HepG2 (cell line): ENCODE data around the gene HPS1. TPM values are rescaled to one million over a fixed set of nuclear protein-coding genes. Genes with fewer than 3 reads are reported as not detected.

Source experiments
- ATF5 ChIP-seq: sonication (generic); formaldehyde crosslinking; IDR thresholded peaks from 2 replicates; pipeline ENCODE4 v1.4.0; 2020; ENCODE audit warnings: mild to moderate bottlenecking, low read depth, missing genetic modification reagents
- ATRX ChIP-seq: sonication (generic); formaldehyde crosslinking; IDR thresholded peaks from 2 replicates; pipeline ENCODE4 v1.4.0; 2020; ENCODE audit warnings: missing genetic modification reagents, borderline replicate concordance
- CAMTA2 ChIP-seq: sonication (generic); formaldehyde crosslinking; IDR thresholded peaks from 2 replicates; pipeline ENCODE4 v1.4.0; 2020; ENCODE audit warnings: mild to moderate bottlenecking, missing genetic modification reagents, borderline replicate concordance
- HINFP ChIP-seq: sonication (generic); formaldehyde crosslinking; IDR thresholded peaks from 2 replicates; pipeline ENCODE4 v1.4.0; 2020; ENCODE audit warnings: low read depth, mild to moderate bottlenecking, missing genetic modification reagents
- KDM5B ChIP-seq: sonication (generic); formaldehyde crosslinking; IDR thresholded peaks from 2 replicates; pipeline ENCODE4 v1.4.0; 2020; ENCODE audit warnings: missing genetic modification reagents, mild to moderate bottlenecking, borderline replicate concordance
- MLLT10 ChIP-seq: sonication (generic); formaldehyde crosslinking; IDR thresholded peaks from 2 replicates; pipeline ENCODE4 v1.4.0; 2020; ENCODE audit warnings: missing genetic modification reagents
- TCF7L2 ChIP-seq: IDR thresholded peaks from 2 replicates; pipeline ENCODE4 v1.6.1; 2011; ENCODE audit warnings: mild to moderate bottlenecking, low read depth, low read length, moderate library complexity
- TGIF2 ChIP-seq: IDR thresholded peaks from 2 replicates; pipeline ENCODE4 v1.6.1; 2016; ENCODE audit warnings: control low read depth, missing compliant biosample characterization
- ZNF263 ChIP-seq: sonication (generic); formaldehyde crosslinking; IDR thresholded peaks from 2 replicates; pipeline ENCODE4 v1.4.0; 2020; ENCODE audit warnings: missing genetic modification reagents
- ZNF296 ChIP-seq: sonication (generic); formaldehyde crosslinking; conservative IDR thresholded peaks from 2 replicates; pipeline ENCODE4 v1.5.0; 2020; ENCODE audit warnings: mild to moderate bottlenecking, missing genetic modification reagents
- ZNF354B ChIP-seq: sonication (generic); formaldehyde crosslinking; IDR thresholded peaks from 2 replicates; pipeline ENCODE4 v1.8.0; 2022; ENCODE audit warnings: mild to moderate bottlenecking, missing genetic modification reagents
- ZNF83 ChIP-seq: sonication (generic); formaldehyde crosslinking; IDR thresholded peaks from 2 replicates; pipeline ENCODE4 v1.4.0; 2020; ENCODE audit warnings: missing genetic modification reagents, mild to moderate bottlenecking, borderline replicate concordance
- ZSCAN9 ChIP-seq: IDR thresholded peaks from 2 replicates; pipeline ENCODE4 v1.6.1; 2016; ENCODE audit warnings: borderline replicate concordance
- polyA plus RNA-seq, 8 experiments: library from polyadenylated mRNA; depleted of rRNA in 3 of 8; stranded (reverse) in 7 of 8; unstranded in 1 of 8; fragments of >200 nt; fragmentation: Illumina TruSeq in 4 of 8; extraction: Trizol in 4 of 8; gene quantifications; 2 replicates each; pipeline versions ENCODE4 v1.2.1 to v1.2.3, GENCODE V29; 2011 to 2016; ENCODE audit warnings: low read depth in 4 of 8, missing spikeins in 1 of 8, mixed read lengths in 1 of 8; ENCODE audit not compliant: insufficient read depth in 1 of 8
- total RNA-seq, 5 experiments: library from RNA; depleted of rRNA; stranded (reverse); fragments of >200 nt; fragmentation: Illumina TruSeq; extraction: Trizol; gene quantifications; 2 replicates each; pipeline ENCODE4 v1.2.3, GENCODE V29; 2016; ENCODE audit warnings: low read depth in 1 of 5
- TF ChIP-seq, protein P1 (sequence below): IDR thresholded peaks from 2 replicates; pipeline ENCODE4 v1.6.1; 2016; ENCODE audit warnings: low read depth, borderline replicate concordance
- TF ChIP-seq, protein P2 (sequence below): sonication (generic); formaldehyde crosslinking; IDR thresholded peaks from 2 replicates; pipeline ENCODE4 v1.4.0; 2020; ENCODE audit warnings: missing genetic modification reagents, borderline replicate concordance
- TF ChIP-seq, protein P3 (sequence below): sonication (generic); formaldehyde crosslinking; IDR thresholded peaks from 2 replicates; pipeline ENCODE4 v1.5.0; 2020; ENCODE audit warnings: mild to moderate bottlenecking, missing genetic modification reagents, borderline replicate concordance
- TF ChIP-seq, protein P4 (sequence below): sonication (generic); formaldehyde crosslinking; conservative IDR thresholded peaks from 2 replicates; pipeline ENCODE4 v1.4.0; 2020; ENCODE audit warnings: missing genetic modification reagents
- TF ChIP-seq, protein P5 (sequence below): sonication (generic); formaldehyde crosslinking; IDR thresholded peaks from 2 replicates; pipeline ENCODE4 v1.5.1; 2020; ENCODE audit warnings: mild to moderate bottlenecking, missing genetic modification reagents, borderline replicate concordance

The HPS1 gene
- total and polyA plus RNA-seq, 2 of the 13 experiments (the other 11 are each of a cell fraction or from before 2014, with no cell fraction given), result 24.6 to 25.8 TPM

DNA sequence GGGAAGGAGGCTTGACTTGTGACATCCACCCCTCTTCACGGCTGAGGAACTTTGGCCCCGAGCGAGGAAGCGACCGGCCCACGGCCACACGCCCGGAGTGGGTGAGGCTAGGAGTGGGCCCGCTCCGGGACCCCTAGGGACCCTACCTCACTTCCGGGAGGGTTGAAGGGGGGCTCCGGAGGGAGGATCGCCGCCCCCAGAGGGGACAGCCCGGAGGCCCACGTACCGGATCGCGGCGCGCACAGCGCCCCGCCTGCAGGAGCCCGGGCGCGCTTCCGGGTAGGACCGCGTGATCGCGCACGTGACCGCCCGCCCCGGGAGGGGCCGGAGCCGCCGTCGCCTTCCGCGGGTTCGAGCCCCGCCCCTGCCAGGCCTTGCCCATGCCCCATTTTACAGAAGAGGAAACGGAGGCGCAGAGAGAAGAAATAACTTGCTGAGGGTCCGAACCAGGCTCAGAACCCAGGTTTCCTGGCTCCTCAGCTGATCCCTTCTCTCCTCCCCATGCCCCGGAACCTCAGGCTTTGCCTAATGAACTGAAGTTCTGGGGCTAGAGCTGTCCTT is at the start of gene HPS1 (continued):
- TF ChIP-seq, protein P1, sequence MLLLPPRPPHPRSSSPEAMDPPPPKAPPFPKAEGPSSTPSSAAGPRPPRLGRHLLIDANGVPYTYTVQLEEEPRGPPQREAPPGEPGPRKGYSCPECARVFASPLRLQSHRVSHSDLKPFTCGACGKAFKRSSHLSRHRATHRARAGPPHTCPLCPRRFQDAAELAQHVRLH (CRISPR knock-in tag), result no peak
- TF ChIP-seq TGIF2, result no peak
- TF ChIP-seq, protein P2, sequence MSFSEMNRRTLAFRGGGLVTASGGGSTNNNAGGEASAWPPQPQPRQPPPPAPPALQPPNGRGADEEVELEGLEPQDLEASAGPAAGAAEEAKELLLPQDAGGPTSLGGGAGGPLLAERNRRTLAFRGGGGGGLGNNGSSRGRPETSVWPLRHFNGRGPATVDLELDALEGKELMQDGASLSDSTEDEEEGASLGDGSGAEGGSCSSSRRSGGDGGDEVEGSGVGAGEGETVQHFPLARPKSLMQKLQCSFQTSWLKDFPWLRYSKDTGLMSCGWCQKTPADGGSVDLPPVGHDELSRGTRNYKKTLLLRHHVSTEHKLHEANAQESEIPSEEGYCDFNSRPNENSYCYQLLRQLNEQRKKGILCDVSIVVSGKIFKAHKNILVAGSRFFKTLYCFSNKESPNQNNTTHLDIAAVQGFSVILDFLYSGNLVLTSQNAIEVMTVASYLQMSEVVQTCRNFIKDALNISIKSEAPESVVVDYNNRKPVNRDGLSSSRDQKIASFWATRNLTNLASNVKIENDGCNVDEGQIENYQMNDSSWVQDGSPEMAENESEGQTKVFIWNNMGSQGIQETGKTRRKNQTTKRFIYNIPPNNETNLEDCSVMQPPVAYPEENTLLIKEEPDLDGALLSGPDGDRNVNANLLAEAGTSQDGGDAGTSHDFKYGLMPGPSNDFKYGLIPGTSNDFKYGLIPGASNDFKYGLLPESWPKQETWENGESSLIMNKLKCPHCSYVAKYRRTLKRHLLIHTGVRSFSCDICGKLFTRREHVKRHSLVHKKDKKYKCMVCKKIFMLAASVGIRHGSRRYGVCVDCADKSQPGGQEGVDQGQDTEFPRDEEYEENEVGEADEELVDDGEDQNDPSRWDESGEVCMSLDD (CRISPR knock-in tag), result 0 out of 2 replicates have a peak, but pooled peaks have one; percentile 68
- TF ChIP-seq, protein P3, sequence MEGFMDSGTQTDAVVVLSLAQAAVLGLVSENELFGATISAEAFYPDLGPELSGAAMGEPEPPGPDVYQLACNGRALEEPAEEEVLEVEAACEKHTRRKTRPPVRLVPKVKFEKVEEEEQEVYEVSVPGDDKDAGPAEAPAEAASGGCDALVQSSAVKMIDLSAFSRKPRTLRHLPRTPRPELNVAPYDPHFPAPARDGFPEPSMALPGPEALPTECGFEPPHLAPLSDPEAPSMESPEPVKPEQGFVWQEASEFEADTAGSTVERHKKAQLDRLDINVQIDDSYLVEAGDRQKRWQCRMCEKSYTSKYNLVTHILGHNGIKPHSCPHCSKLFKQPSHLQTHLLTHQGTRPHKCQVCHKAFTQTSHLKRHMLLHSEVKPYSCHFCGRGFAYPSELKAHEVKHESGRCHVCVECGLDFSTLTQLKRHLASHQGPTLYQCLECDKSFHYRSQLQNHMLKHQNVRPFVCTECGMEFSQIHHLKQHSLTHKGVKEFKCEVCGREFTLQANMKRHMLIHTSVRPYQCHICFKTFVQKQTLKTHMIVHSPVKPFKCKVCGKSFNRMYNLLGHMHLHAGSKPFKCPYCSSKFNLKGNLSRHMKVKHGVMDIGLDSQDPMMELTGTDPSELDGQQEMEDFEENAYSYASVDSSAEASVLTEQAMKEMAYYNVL, result no peak
- TF ChIP-seq ATRX, result no peak
- TF ChIP-seq, protein P4, sequence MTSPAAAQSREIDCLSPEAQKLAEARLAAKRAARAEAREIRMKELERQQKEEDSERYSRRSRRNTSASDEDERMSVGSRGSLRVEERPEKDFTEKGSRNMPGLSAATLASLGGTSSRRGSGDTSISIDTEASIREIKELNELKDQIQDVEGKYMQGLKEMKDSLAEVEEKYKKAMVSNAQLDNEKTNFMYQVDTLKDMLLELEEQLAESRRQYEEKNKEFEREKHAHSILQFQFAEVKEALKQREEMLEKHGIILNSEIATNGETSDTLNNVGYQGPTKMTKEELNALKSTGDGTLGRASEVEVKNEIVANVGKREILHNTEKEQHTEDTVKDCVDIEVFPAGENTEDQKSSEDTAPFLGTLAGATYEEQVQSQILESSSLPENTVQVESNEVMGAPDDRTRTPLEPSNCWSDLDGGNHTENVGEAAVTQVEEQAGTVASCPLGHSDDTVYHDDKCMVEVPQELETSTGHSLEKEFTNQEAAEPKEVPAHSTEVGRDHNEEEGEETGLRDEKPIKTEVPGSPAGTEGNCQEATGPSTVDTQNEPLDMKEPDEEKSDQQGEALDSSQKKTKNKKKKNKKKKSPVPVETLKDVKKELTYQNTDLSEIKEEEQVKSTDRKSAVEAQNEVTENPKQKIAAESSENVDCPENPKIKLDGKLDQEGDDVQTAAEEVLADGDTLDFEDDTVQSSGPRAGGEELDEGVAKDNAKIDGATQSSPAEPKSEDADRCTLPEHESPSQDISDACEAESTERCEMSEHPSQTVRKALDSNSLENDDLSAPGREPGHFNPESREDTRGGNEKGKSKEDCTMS (CRISPR knock-in tag), result no peak
- TF ChIP-seq ATF5, result no peak
- no peak for TF ChIP-seq ZSCAN9 (CRISPR knock-in tag)
- TF ChIP-seq ZNF296 (CRISPR knock-in tag), result no peak
- no peak for TF ChIP-seq ZNF83 (CRISPR knock-in tag)
- TF ChIP-seq TCF7L2, result no peak
- TF ChIP-seq MLLT10 (CRISPR knock-in tag), result no peak
- TF ChIP-seq, protein P5, sequence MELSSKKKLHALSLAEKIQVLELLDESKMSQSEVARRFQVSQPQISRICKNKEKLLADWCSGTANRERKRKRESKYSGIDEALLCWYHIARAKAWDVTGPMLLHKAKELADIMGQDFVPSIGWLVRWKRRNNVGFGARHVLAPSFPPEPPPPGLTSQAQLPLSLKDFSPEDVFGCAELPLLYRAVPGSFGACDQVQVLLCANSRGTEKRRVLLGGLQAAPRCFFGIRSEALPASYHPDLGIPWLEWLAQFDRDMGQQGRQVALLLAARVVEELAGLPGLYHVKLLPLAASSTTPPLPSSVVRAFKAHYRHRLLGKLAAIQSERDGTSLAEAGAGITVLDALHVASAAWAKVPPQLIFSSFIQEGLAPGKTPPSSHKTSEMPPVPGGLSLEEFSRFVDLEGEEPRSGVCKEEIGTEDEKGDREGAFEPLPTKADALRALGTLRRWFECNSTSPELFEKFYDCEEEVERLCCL (CRISPR knock-in tag), result no peak
- no peak for TF ChIP-seq CAMTA2 (CRISPR knock-in tag)
- peak; percentile 53; the same call in 1 of the 2 replicates for TF ChIP-seq ZNF263 (CRISPR knock-in tag)
- 0 out of 2 replicates have a peak, but pooled peaks have one; percentile 18 for TF ChIP-seq HINFP (CRISPR knock-in tag)
- TF ChIP-seq ZNF354B (CRISPR knock-in tag), result no peak
- peak; percentile 77; the same call in 1 of the 2 replicates for TF ChIP-seq KDM5B (CRISPR knock-in tag)
